ENCODE measurements around the gene C2CD4C.

DNA sequence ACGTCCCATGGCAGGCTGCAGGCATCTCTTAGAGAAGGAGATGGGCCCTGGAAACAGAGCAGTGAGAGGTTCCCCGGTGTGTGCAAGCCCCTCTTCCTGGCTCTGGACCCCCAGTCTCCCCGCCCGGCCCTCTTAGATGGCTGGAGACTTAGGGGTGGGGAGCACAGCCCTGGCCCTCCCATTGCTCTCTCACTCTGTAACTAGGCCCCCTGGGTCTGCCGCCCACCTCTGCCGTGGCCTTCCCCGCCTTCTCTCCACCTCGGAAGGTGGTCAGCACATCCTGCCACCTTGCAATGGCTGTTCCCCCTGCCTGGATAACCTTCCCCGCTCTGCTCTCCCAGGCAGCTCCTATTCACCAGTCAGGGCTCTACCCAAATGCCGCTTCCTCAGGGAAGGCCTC is 21.8 kb upstream of the C2CD4C start:
- TF ChIP-seq, protein P1, sequence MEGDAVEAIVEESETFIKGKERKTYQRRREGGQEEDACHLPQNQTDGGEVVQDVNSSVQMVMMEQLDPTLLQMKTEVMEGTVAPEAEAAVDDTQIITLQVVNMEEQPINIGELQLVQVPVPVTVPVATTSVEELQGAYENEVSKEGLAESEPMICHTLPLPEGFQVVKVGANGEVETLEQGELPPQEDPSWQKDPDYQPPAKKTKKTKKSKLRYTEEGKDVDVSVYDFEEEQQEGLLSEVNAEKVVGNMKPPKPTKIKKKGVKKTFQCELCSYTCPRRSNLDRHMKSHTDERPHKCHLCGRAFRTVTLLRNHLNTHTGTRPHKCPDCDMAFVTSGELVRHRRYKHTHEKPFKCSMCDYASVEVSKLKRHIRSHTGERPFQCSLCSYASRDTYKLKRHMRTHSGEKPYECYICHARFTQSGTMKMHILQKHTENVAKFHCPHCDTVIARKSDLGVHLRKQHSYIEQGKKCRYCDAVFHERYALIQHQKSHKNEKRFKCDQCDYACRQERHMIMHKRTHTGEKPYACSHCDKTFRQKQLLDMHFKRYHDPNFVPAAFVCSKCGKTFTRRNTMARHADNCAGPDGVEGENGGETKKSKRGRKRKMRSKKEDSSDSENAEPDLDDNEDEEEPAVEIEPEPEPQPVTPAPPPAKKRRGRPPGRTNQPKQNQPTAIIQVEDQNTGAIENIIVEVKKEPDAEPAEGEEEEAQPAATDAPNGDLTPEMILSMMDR (IDR thresholded peaks at IDR 0.05), result no peak
- no peak for TF ChIP-seq POLR2A (IDR thresholded peaks at IDR 0.05)
